Parathyroid adenoma (tissue), 2 donors: ENCODE measurements around the gene BANF1.

Source experiments
- H2AFZ ChIP-seq: fragments of 300-600 bp; sonication (generic); one replicate; pipeline ENCODE4 v1.7.0; 2017; ENCODE audit warnings: antibody characterized with exemption, mild to moderate bottlenecking
- H3K27ac ChIP-seq: fragments of 300-600 bp; sonication (generic); one replicate; pipeline ENCODE4 v1.7.0; 2017
- H3K27me3 ChIP-seq: fragments of 300-600 bp; sonication (generic); one replicate; pipeline ENCODE4 v1.7.0; 2017; ENCODE audit warnings: low read length; ENCODE audit not compliant: control insufficient read depth, insufficient read depth
- H3K36me3 ChIP-seq: fragments of 300-600 bp; sonication (generic); one replicate; pipeline ENCODE4 v1.7.0; 2017; ENCODE audit warnings: low read length; ENCODE audit not compliant: control insufficient read depth, insufficient read depth
- H3K4me1 ChIP-seq: fragments of 300-600 bp; sonication (generic); one replicate; pipeline ENCODE4 v1.7.0; 2017; ENCODE audit warnings: control low read depth
- H3K4me2 ChIP-seq: fragments of 300-600 bp; sonication (generic); one replicate; pipeline ENCODE4 v1.7.0; 2017; ENCODE audit warnings: low read length
- H3K4me3 ChIP-seq: fragments of 300-600 bp; sonication (generic); one replicate; pipeline ENCODE4 v1.7.0; 2017; ENCODE audit warnings: low read depth, low read length
- H3K79me2 ChIP-seq: fragments of 300-600 bp; sonication (generic); one replicate; pipeline ENCODE4 v1.7.0; 2017; ENCODE audit warnings: control low read depth
- H3K9ac ChIP-seq: fragments of 300-600 bp; sonication (generic); one replicate; pipeline ENCODE4 v1.7.0; 2017; ENCODE audit warnings: mild to moderate bottlenecking
- H3K9me3 ChIP-seq: fragments of 300-600 bp; sonication (generic); one replicate; pipeline ENCODE4 v1.7.0; 2017; ENCODE audit warnings: low read length; ENCODE audit not compliant: control insufficient read depth
- TF ChIP-seq, protein P1 (sequence below): fragments of 300-600 bp; sonication (generic); IDR thresholded peaks from one replicate; pipeline ENCODE4 v1.7.0; 2017; ENCODE audit warnings: antibody characterized with exemption, mild to moderate bottlenecking
- donor health status: primary hyperparathyroidism.

Gene BANF1

DNA sequence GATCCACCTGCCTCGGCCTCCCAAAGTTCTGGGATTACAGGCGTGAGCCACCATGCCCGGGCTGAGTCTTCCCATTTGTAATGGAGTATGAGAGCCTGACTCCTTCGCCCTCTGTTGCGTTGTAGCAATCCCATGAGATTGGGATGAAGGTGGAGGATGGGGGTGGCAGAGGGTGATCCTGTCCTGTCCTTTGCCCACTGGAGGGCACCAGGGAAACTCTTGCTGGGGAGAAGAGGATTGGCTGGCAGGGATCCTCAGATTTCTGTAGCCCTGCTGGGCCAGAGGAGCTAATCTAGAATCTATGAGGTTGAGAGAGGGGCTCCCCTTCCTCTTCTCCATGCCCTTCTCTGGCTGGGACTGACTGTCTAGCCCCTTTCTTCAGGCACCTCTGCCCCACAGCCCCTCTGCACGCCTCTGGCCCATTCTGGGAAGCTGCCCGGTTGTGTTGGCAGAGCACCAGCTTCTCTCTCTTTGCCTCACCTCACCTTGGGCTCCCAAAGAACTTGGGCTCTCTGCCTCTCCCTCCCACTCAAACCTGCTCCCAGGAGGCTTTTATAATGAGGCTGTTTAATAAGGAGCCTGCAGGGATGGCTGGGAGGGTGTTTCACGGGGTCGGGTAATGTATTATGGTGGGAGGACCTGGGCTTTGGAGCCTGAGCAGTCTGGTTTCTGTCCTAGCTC lies 33.5 kb downstream of the BANF1 start:
- Histone ChIP-seq H3K9me3 (no peaks in the 10 kb centered on the region), H3K4me2 (no peak overlapping the region)

GRCh38 chr11:66036334-66036710 lies 34.0 kb downstream of the BANF1 start:
- Histone ChIP-seq H3K4me2 (no peak overlapping the region), H3K36me3 (no peaks in the 10 kb centered on the region), H3K27ac (no peak overlapping the region), H3K27me3 (no peaks in the 10 kb centered on the region), H3K9me3 (no peaks in the 10 kb centered on the region), H3K9ac (no peak overlapping the region), H3K4me3 (no peak overlapping the region), H2AFZ (no peak overlapping the region), H3K79me2 (no peaks in the 10 kb centered on the region), H3K4me1 (no peaks in the 10 kb centered on the region)
- TF ChIP-seq, protein P1, sequence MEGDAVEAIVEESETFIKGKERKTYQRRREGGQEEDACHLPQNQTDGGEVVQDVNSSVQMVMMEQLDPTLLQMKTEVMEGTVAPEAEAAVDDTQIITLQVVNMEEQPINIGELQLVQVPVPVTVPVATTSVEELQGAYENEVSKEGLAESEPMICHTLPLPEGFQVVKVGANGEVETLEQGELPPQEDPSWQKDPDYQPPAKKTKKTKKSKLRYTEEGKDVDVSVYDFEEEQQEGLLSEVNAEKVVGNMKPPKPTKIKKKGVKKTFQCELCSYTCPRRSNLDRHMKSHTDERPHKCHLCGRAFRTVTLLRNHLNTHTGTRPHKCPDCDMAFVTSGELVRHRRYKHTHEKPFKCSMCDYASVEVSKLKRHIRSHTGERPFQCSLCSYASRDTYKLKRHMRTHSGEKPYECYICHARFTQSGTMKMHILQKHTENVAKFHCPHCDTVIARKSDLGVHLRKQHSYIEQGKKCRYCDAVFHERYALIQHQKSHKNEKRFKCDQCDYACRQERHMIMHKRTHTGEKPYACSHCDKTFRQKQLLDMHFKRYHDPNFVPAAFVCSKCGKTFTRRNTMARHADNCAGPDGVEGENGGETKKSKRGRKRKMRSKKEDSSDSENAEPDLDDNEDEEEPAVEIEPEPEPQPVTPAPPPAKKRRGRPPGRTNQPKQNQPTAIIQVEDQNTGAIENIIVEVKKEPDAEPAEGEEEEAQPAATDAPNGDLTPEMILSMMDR = no peak

More for the DNA sequence above, 33.5 kb downstream of the BANF1 start:
- no peak overlapping the region for H3K27ac ChIP-seq
- H3K36me3 ChIP-seq = no peaks in the 10 kb centered on the region
- peak overlapping the region; percentile 38 for H2AFZ ChIP-seq
- H3K9ac ChIP-seq = no peak overlapping the region
- H3K27me3 ChIP-seq = no peaks in the 10 kb centered on the region
- TF ChIP-seq, protein P1 = no peak
- no peak overlapping the region for H3K4me3 ChIP-seq
- H3K79me2 ChIP-seq = no peaks in the 10 kb centered on the region
- H3K4me1 ChIP-seq = no peaks in the 10 kb centered on the region

DNA sequence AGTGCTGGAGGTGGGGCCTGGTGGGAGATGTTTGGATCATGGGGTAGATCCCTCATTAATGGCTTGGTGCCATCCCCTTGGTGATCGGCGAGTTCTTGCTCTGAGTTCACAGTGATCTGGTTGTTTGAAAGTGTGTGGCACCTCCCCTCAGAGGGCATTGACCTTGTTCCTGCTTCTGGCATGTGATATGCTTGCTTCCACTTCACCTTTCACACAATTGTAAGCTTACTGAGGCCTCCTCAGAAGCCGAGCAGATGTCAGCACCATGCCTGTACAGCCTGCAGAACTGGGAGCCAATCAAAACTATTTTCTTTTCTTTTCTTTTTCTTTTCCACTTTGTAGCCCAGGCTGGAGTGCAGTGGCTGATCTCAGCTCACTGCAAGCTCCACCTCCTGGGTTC lies 35.0 kb downstream of the BANF1 start:
- H3K4me2 ChIP-seq = no peak overlapping the region
- no peak overlapping the region for H3K27ac ChIP-seq
- H2AFZ ChIP-seq = no peak overlapping the region
- no peaks in the 10 kb centered on the region for H3K4me1 ChIP-seq
- H3K36me3 ChIP-seq = no peaks in the 10 kb centered on the region
- H3K4me3 ChIP-seq = no peak overlapping the region
- TF ChIP-seq, protein P1 = no peak
- H3K9me3 ChIP-seq = no peaks in the 10 kb centered on the region
- H3K27me3 ChIP-seq = no peaks in the 10 kb centered on the region
- H3K9ac ChIP-seq = no peak overlapping the region
- H3K79me2 ChIP-seq = no peaks in the 10 kb centered on the region

DNA sequence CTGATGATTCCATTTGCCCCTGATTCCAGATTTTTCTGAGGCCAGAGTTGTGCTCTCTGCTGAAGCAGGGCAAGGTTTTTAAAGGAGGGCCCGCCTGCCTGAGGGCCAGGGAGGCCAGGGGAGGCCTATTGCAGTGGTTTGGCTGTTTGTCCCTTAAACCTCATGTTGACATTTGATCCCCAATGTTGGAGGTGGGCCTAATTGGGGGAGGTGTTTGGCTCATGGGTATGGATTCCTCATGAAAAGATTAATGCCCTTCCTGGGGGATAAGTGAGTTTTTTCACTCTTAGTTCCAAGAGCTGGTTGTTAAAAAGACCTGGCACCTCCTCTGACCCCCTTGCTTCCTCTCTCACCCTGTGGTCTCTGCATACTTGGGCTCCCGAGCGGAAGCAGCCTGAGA lies 37.5 kb downstream of the BANF1 start:
- no peaks in the 10 kb centered on the region for H3K79me2 ChIP-seq

More for the DNA sequence above, 37.5 kb downstream of the BANF1 start:
- Histone ChIP-seq H3K36me3 (no peaks in the 10 kb centered on the region), H3K4me2 (no peak overlapping the region), H3K4me1 (no peaks in the 10 kb centered on the region), H3K27ac (no peak overlapping the region), H3K4me3 (no peak overlapping the region), H3K9me3 (no peaks in the 10 kb centered on the region), H3K27me3 (no peaks in the 10 kb centered on the region), H3K9ac (no peak overlapping the region), H2AFZ (no peak overlapping the region)
- TF ChIP-seq, protein P1 = no peak
